C1 segment of cervical spinal cord (tissue), 14 donors: Measurements from ENCODE around the gene LRRC59.
A peak's percentile ranks its signal among the peaks of the same experiment; 100 is the strongest.
"Not testable (repeated sequence)": the region's sequence is repeated elsewhere in the genome, so short reads cannot be mapped to it uniquely, and the experiment has no call there.

Experiments used
- DNase-seq, 14 donors: peaks; one replicate each; lab custom pipeline; 2025; lab: John Stamatoyannopoulos, UW

LRRC59 gene

GRCh38 chr17:50424996-50425681 is 27.8 kb upstream of the LRRC59 start:
- no peak for DNase-seq

GRCh38 chr17:50424246-50424995 is 27.1 kb upstream of the LRRC59 start:
- DNase-seq: no peak

- peak in 1 of 14 donors; percentile 8 for DNase-seq
These were observed 26.3 kb upstream of the LRRC59 start for GRCh38 chr17:50423553-50424159.

- no peak for DNase-seq
These were observed 25.4 kb upstream of the LRRC59 start for GRCh38 chr17:50422738-50423137.

GRCh38 chr17:50421308-50422051 is 24.2 kb upstream of the LRRC59 start:
- DNase-seq: no peak

GRCh38 chr17:50420419-50421112 is 23.2 kb upstream of the LRRC59 start:
- no peak for DNase-seq

- not testable (repeated sequence) for DNase-seq
These were observed 22.3 kb upstream of the LRRC59 start for GRCh38 chr17:50419577-50419976.

GRCh38 chr17:50414808-50415207 is 17.5 kb upstream of the LRRC59 start:
- no peak for DNase-seq

GRCh38 chr17:50412188-50412732 is 14.9 kb upstream of the LRRC59 start:
- no peak for DNase-seq

- no peak for DNase-seq
These were observed 10.6 kb upstream of the LRRC59 start for GRCh38 chr17:50407921-50408320.

GRCh38 chr17:50406578-50406977 is 9.3 kb upstream of the LRRC59 start:
- DNase-seq: peak in 1 of 14 donors; percentile 27

- DNase-seq: not testable (repeated sequence)
These were observed 8.0 kb upstream of the LRRC59 start for GRCh38 chr17:50405351-50405750.

GRCh38 chr17:50399591-50399990 is 2.3 kb upstream of the LRRC59 start:
- DNase-seq: not testable (repeated sequence)

- DNase-seq: not testable (repeated sequence)
These were observed 1.3 kb upstream of the LRRC59 start for GRCh38 chr17:50398672-50399071.

GRCh38 chr17:50397919-50398285 is 579 bp upstream of the LRRC59 start:
- no peak for DNase-seq

GRCh38 chr17:50396261-50397110 is 837 bp downstream of the LRRC59 start:
- no peak for DNase-seq

- no peak for DNase-seq
These were observed 2.6 kb downstream of the LRRC59 start for GRCh38 chr17:50394711-50395110.

- no peak for DNase-seq
These were observed 3.6 kb downstream of the LRRC59 start for GRCh38 chr17:50393700-50394099.

GRCh38 chr17:50392621-50393020 is 4.7 kb downstream of the LRRC59 start:
- DNase-seq: no peak

- no peak for DNase-seq
These were observed 7.8 kb downstream of the LRRC59 start for GRCh38 chr17:50389534-50389933.
